Panc1 (cell line): ENCODE data around the gene SMCO3. TPM values are rescaled to one million over a fixed set of nuclear protein-coding genes. Genes with fewer than 3 reads are reported as not detected.

Source experiments
- ATAC-seq: fragments of 200-7000 bp; cut with Tn5 transposase; 2 replicates; pipeline ENCODE4 v1.9.1; 2020; ENCODE audit warnings: mild to moderate bottlenecking, moderate library complexity
- BruUV-seq: library from RNA; stranded (reverse); fragments of 400-500 nt; replicated peaks from 2 replicates; lab custom pipeline; 2021; lab: Mats Ljungman, UMichigan
- CTCF ChIA-PET: fragments of 300-600 bp; sonication (Branson Sonifier 250); formaldehyde crosslinking; loops from one replicate; lab custom pipeline; 2022; ENCODE audit warnings: antibody characterized with exemption; lab: Charles Lee
- POLR2A ChIA-PET: fragments of 300-600 bp; sonication (Branson Sonifier 250); formaldehyde crosslinking; loops from one replicate; lab custom pipeline; 2022; ENCODE audit warnings: antibody characterized with exemption; lab: Charles Lee
- DNase-seq: peaks from one replicate; pipeline ENCODE4 v3.0.0-alpha.2; 2010; ENCODE audit warnings: low read depth, low spot score
- H3K27ac ChIP-seq: 2 replicates; pipeline ENCODE4 v1.5.1; 2011; ENCODE audit warnings: mild to moderate bottlenecking, low read length, inconsistent platforms
- H3K27me3 ChIP-seq: fragments of 200-500 bp; sonication (Bioruptor generic); 2 replicates; pipeline ENCODE4 v1.6.0; 2014; ENCODE audit warnings: low read length, inconsistent platforms; ENCODE audit not compliant: control insufficient read depth, insufficient read depth
- H3K36me3 ChIP-seq: fragments of 200-500 bp; sonication (Bioruptor generic); 2 replicates; pipeline ENCODE4 v1.5.1; 2014; ENCODE audit warnings: inconsistent platforms, mild to moderate bottlenecking, low read length, moderate library complexity; ENCODE audit not compliant: control insufficient read depth, insufficient read depth
- H3K4me1 ChIP-seq: 2 replicates; pipeline ENCODE4 v1.5.1; 2011; ENCODE audit warnings: inconsistent platforms, mild to moderate bottlenecking, low read length, moderate library complexity; ENCODE audit not compliant: control insufficient read depth, insufficient read depth
- H3K4me3 ChIP-seq, 2 experiments: 2 replicates each; pipeline ENCODE4 v1.5.1; 2011 to 2012; ENCODE audit warnings: low read depth in 2 of 2, low read length in 2 of 2, mild to moderate bottlenecking in 2 of 2, inconsistent platforms in 1 of 2, moderate library complexity in 1 of 2
- H3K9me3 ChIP-seq: fragments of 200-500 bp; sonication (Bioruptor generic); 2 replicates; pipeline ENCODE4 v1.5.1; 2014; ENCODE audit warnings: low read depth, mild to moderate bottlenecking, inconsistent platforms, low read length, moderate library complexity; ENCODE audit not compliant: control insufficient read depth, insufficient read depth
- CTCF ChIP-seq: fragments of 450-650 bp; IDR thresholded peaks from 2 replicates; pipeline ENCODE4 v1.5.1; 2017; ENCODE audit warnings: mild to moderate bottlenecking
- POLR2AphosphoS5 ChIP-seq: IDR thresholded peaks from 2 replicates; pipeline ENCODE4 v1.6.1; 2012; ENCODE audit warnings: mild to moderate bottlenecking, low read depth, low read length, moderate library complexity
- REST ChIP-seq, 2 experiments: IDR thresholded peaks; 2 replicates each; pipeline ENCODE4 v1.6.1; 2011 to 2012; ENCODE audit warnings: low read depth in 2 of 2, control low read depth in 1 of 2, low read length in 1 of 2, mild to moderate bottlenecking in 1 of 2, moderate library complexity in 1 of 2; ENCODE audit not compliant: insufficient read depth in 1 of 2
- SIN3A ChIP-seq: IDR thresholded peaks from 2 replicates; pipeline ENCODE4 v1.6.1; 2012; ENCODE audit warnings: low read depth, mild to moderate bottlenecking, low read length, moderate library complexity, borderline replicate concordance; ENCODE audit not compliant: insufficient read depth
- TCF7L2 ChIP-seq: IDR thresholded peaks from 2 replicates; pipeline ENCODE4 v1.6.1; 2011; ENCODE audit warnings: mild to moderate bottlenecking, low read depth, low read length, inconsistent platforms
- in situ Hi-C: cut with HindIII; loops from 2 replicates; pipeline ENCODE4 v1.10.0; 2016; ENCODE audit warnings: low sequenced_read_pairs, low pct_unique_long_range_greater_than_20kb
- intact Hi-C: fragments of 100-400 bp; cut with micrococcal nuclease; formaldehyde crosslinking; loops from one replicate; pipeline ENCODE4 v1.10.0; 2022; ENCODE audit not compliant: unreplicated experiment
- total RNA-seq: library from RNA; stranded (reverse); gene quantifications from one replicate; pipeline ENCODE4 v1.2.1, GENCODE V29; 2021; ENCODE audit not compliant: unreplicated experiment

SMCO3 gene
- total RNA-seq, 1 experiment from 2014 or later: not detected

- no peak for TF ChIP-seq REST (IDR thresholded peaks at IDR 0.05; ENCODE audit: insufficient read depth in 1 of 2, low read depth in 2 of 2, low read length in 1 of 2)
- TF ChIP-seq CTCF: no peak
- TF ChIP-seq POLR2AphosphoS5: no peak
- no peak for TF ChIP-seq SIN3A
- TF ChIP-seq TCF7L2: no peak
- H3K27ac ChIP-seq: no peak overlapping the region
- H3K36me3 ChIP-seq: no peaks in the 10 kb centered on the region
- DNase-seq (no peak), ATAC-seq (no peak)
- H3K4me3 ChIP-seq: no peak overlapping the region
- in situ Hi-C loops (no loop called here), intact Hi-C loops (no loop called here)
- H3K27me3 ChIP-seq: no peaks in the 10 kb centered on the region
- POLR2A ChIA-PET: no interaction called here
- BruUV-seq: no TSS peak
- CTCF ChIA-PET: no interaction called here
- no peaks in the 10 kb centered on the region for H3K4me1 ChIP-seq
- H3K9me3 ChIP-seq: no peaks in the 10 kb centered on the region
Measured at GRCh38 chr12:14853961-14854360, 40.0 kb upstream of the SMCO3 start.

GRCh38 chr12:14852880-14853279, 38.9 kb upstream of the SMCO3 start:
- H3K36me3 ChIP-seq: no peaks in the 10 kb centered on the region
- no TSS peak for BruUV-seq
- POLR2A ChIA-PET: no interaction called here

More at GRCh38 chr12:14852880-14853279, 38.9 kb upstream of the SMCO3 start:
- Histone ChIP-seq H3K27me3 (no peaks in the 10 kb centered on the region), H3K9me3 (no peaks in the 10 kb centered on the region), H3K27ac (no peak overlapping the region), H3K4me3 (no peak overlapping the region), H3K4me1 (no peaks in the 10 kb centered on the region)
- no peak for ATAC-seq
- in situ Hi-C loops: no loop called here
- intact Hi-C loops: no loop called here
- DNase-seq: no peak
- no peak for TF ChIP-seq CTCF
- CTCF ChIA-PET: no interaction called here
